ENCODE results near the gene CAPN5.

DNA sequence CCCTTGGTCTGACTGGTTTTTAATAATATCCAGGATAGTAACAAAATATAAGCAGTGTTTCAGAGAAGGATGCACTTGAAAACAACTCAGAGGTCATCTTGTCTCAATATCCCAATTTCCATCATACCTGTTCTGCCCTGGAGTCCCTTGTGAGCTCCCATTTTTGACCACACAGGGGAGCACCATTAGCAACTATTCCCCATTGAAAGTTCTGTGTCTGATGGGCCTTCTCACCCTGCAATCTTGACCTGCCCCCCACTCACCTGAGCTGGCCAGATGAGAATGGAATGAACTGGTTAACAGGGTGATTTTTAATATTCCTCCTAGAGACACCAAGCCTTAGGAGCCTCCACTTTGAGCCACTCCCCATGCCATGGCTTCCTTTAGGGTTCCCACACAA is 3.8 kb upstream of the CAPN5 start:
- TF ChIP-seq CTCF (IDR thresholded peaks at IDR 0.05) = no peak
- no peak for TF ChIP-seq KDM1A (IDR thresholded peaks at IDR 0.05; ENCODE audit: low read depth)
- TF ChIP-seq ZNF302 (CRISPR knock-in tag; IDR thresholded peaks at IDR 0.05) = no peak
